ENCODE measurements around the gene TMEM184C. TPM values are rescaled to one million over a fixed set of nuclear protein-coding genes. Genes with fewer than 3 reads are reported as not detected.

TMEM184C gene
- 29.9 and 38.6 TPM in 2 replicates for total RNA-seq

GRCh38 chr4:147617173-147617840, at the start of gene TMEM184C:
Gene TMEM184C (plus strand): TSS chr4:147617397. CDS start chr4:147617957, 560 bp downstream.

GRCh38 chr4:147683717-147684700, 66.8 kb downstream of the TMEM184C start, which contains the start of gene PRMT9:
Gene PRMT9 (minus strand): TSS chr4:147684163. CDS start chr4:147683987, 176 bp downstream.

Other genes starting within 250 kb of the TMEM184C start
- 5.0 TPM in 1 of 2 replicates, not detected in the other for gene EDNRA, start 136.3 kb upstream of the TMEM184C start, total RNA-seq
- 8.9 TPM in 2 replicates for gene PRMT9, start 66.8 kb downstream of the TMEM184C start, total RNA-seq
- 13.9 and 22.8 TPM in 2 replicates for gene ARHGAP10, start 114.7 kb downstream of the TMEM184C start, total RNA-seq